Measurements from ENCODE around the gene APOA4.
A peak's percentile ranks its signal among the peaks of the same experiment; 100 is the strongest.

APOA4 gene

DNA sequence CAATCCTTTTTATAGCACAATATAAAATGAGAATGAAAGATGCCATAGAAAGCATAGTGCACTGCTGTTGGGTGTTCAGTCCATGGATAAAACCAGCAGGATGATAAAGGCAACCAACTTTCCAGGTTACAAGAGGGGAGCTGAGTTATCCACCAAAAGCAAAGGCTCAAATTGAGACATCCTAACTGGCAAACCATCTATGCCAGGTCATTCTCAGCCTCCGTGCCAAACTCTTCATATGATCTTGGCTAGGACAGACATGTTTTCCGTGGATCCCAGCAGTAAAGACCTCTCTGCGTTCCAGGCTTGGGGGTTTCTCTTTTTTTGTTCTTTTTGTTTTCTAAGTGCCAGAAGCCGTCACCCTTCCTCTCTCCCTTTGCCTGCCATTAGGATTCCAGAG, 21.6 kb upstream of the APOA4 start:
- H3K4me3 ChIP-seq (ENCODE audit: low read depth, low read length): no peak overlapping the region
- in situ Hi-C loops (cut with HindIII; ENCODE audit: low sequenced_read_pairs): no loop called here
- TF ChIP-seq, protein P1, sequence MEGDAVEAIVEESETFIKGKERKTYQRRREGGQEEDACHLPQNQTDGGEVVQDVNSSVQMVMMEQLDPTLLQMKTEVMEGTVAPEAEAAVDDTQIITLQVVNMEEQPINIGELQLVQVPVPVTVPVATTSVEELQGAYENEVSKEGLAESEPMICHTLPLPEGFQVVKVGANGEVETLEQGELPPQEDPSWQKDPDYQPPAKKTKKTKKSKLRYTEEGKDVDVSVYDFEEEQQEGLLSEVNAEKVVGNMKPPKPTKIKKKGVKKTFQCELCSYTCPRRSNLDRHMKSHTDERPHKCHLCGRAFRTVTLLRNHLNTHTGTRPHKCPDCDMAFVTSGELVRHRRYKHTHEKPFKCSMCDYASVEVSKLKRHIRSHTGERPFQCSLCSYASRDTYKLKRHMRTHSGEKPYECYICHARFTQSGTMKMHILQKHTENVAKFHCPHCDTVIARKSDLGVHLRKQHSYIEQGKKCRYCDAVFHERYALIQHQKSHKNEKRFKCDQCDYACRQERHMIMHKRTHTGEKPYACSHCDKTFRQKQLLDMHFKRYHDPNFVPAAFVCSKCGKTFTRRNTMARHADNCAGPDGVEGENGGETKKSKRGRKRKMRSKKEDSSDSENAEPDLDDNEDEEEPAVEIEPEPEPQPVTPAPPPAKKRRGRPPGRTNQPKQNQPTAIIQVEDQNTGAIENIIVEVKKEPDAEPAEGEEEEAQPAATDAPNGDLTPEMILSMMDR (IDR thresholded peaks at IDR 0.05; ENCODE audit: low read depth, low read length): no peak

DNA sequence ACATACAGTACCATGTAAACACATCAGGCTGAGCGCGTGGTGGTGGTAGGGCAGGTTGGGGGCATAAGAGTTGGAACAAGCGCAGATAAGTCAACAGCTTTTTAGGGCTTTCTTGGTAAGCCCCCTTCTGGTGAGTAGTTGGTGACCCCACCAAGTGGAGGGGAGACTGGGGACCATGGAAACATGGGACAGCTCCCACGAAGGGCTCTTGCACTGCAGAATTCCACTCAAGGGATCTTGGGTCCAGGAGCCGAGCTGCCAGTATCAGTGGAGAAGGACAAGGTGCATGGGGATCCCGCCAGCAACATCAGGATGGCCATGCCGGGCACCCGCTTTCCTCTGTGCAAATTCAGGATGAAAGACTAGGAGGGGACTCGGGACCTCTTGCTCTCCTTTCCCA, 20.6 kb upstream of the APOA4 start:
- in situ Hi-C loops (cut with HindIII; ENCODE audit: low sequenced_read_pairs): no loop called here
- TF ChIP-seq, protein P1 (IDR thresholded peaks at IDR 0.05; ENCODE audit: low read depth, low read length): no peak

More for the DNA sequence above, 21.6 kb upstream of the APOA4 start:
- DNase-seq (ENCODE audit: low read depth, low spot score): no peak

DNA sequence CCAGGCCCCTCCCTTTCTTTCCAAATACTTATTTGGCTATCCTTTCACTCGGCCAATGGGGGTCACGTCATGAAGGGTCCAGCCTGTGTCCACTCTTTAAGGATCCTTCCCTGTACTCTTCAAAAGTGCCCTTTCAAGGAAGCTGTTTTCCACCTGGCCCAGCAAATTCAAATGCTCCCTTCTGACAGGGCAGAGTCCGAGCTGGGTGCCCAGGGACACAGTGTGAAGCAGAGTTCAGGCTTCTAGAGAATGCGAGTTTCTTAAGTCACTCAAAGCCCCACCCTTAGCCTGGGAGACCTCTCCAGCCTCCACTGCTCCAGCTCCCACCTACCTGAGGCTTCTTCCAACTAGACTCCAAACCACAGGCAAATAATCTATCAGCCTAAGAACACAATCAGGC, 19.8 kb upstream of the APOA4 start:
- in situ Hi-C loops (cut with HindIII; ENCODE audit: low sequenced_read_pairs): no loop called here
- TF ChIP-seq, protein P1 (IDR thresholded peaks at IDR 0.05; ENCODE audit: low read depth, low read length): no peak
- no peak overlapping the region for H3K4me3 ChIP-seq (ENCODE audit: low read depth, low read length)
- DNase-seq (ENCODE audit: low read depth, low spot score): no peak

More for the DNA sequence above, 20.6 kb upstream of the APOA4 start:
- no peak overlapping the region for H3K4me3 ChIP-seq (ENCODE audit: low read depth, low read length)
- DNase-seq (ENCODE audit: low read depth, low spot score): no peak

DNA sequence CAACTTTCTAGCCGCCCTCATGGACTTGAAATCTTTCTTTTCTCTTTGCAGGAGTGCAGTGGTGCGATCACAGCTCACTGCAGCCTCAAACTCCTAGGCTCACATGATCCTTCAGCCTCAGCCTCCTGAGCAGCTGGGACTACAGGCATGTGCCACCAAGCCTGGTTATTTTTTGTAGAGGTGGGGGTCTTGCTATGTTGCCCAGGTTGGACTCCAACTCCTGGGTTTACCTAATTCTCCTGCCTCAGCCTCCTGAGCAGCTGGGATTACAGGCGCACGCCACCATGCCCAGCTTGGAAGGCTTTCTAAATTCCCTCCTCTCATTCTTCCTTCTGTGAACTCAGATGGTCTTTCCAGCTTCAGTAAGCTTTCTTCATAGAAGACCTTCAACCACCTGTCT, 19.0 kb upstream of the APOA4 start:
- H3K4me3 ChIP-seq (ENCODE audit: low read depth, low read length): no peak overlapping the region
- in situ Hi-C loops (cut with HindIII; ENCODE audit: low sequenced_read_pairs): no loop called here
- TF ChIP-seq, protein P1 (IDR thresholded peaks at IDR 0.05; ENCODE audit: low read depth, low read length): no peak
- DNase-seq (ENCODE audit: low read depth, low spot score): no peak

DNA sequence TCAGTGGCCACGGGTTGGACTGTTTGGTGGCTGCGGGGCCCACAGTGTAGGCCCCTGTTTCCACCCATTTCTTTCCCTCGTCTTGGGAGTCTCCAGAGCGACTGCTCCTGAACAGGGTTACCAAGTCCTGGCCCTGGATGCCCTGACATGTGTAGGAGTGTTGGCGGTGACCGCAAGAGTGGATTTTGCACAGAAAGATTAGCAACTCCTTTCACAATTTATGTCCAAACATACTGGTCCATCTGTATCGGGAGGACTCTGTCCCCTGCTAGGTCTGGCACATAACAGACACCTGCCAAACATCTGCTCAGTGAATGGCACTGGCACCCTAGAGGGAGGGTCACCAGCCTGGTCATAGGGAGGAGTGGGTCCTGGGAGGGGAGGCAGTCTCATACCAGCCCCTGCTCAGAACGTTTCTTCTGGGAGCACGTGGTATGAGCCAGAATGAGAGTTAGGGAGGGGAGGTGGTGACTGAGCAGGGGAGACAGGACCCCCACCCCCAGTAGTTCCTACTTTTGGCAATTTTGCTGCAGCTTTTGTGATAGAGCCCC, 17.7 kb upstream of the APOA4 start:
- H3K4me3 ChIP-seq (ENCODE audit: low read depth, low read length): no peak overlapping the region
- TF ChIP-seq, protein P1 (IDR thresholded peaks at IDR 0.05; ENCODE audit: low read depth, low read length): no peak
- in situ Hi-C loops (cut with HindIII; ENCODE audit: low sequenced_read_pairs): no loop called here
- no peak for DNase-seq (ENCODE audit: low read depth, low spot score)

DNA sequence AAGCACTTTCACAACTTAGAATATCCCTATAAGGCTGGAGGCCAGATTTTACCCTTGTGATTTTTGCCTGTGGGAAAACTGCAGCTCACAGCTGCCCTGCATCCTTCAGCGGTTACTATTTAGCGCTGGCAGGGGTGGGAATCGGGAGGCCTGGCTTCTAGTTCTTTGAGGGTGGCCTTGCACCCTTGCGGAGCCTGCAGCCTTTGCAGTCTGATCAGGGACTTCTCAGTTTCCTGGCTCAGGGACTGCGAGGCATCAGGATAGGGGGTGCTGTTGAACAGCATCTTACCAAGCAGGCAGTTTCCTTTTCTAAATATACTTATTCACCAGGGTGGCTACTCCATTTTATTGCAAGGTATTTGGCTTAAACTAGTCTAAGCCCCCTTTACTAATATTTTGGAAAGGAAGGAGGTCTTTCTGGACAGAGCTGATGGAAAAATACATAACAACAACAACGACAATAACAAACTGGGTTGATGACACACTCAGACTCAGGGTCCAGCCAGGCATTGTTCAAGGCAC, 17.2 kb upstream of the APOA4 start:
- in situ Hi-C loops (cut with HindIII; ENCODE audit: low sequenced_read_pairs): no loop called here
- no peak overlapping the region for H3K4me3 ChIP-seq (ENCODE audit: low read depth, low read length)
- no peak for DNase-seq (ENCODE audit: low read depth, low spot score)
- TF ChIP-seq, protein P1 (IDR thresholded peaks at IDR 0.05; ENCODE audit: low read depth, low read length): peak; percentile 31

All from astrocyte of the spinal cord (primary cell).